GM21786 (cell line): Measurements from ENCODE around the gene GABRG3.

ENCODE experiments used
- ATAC-seq: cut with Tn5 transposase; IDR thresholded peaks from one replicate; pipeline ENCODE4 v1.9.1; 2021; ENCODE audit not compliant: unreplicated experiment

Gene GABRG3

DNA sequence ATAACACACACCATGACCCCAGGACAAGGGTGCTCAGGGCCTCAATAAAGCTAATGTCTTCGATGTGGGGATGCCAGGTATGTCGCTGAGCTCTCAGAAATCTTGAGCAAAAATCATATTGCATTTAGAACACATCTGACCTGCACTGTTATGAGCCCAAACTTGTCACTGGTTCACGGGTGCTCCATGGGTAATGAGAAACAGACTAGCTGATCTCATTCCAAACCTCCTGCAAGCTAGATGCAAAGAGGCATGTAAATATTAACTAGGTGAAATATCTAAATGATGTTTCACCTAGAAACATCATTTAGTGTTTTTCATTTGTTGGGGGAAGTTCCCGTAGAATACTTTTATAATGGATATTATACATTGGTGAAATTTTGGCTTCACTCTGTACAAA lies 578.8 kb downstream of the GABRG3 start:
- ATAC-seq, result no peak

DNA sequence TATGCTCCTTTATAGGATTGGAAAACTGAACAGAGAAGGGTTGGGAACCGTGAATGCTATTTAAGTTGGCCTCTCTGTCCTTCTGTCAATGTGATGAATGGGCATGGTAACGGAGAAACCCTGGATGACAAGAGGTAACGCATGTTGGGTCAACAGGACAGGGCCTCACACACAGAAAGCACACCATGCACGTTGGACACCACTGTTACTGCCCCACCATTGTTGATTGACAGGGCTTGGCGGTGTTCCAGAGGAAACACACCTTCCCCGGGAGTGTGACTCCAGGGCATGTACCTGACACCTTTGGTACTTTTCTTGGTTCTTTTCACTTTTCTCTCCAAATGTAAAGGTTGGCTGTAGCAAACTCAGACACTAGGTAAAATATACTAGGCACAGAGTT lies 579.7 kb downstream of the GABRG3 start:
- ATAC-seq, result no peak

DNA sequence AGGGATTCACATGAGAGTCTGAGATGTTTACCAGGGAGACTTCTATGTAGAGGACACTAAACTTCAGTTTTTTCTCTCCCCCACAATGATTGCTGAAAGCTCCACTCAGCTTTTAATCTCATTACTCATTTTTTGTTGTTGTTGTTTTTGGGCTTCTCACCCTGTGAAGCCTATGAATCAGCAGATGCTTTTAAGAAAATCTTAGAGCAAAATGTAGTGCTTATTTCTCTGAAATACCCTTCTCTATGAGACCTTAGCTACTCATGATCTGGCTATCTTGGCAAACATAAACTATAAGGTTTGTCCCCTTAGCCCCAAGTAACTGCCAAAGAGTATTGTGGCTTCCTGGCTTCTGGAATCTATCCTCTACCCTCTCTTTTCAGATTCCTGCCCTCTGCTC lies 590.8 kb downstream of the GABRG3 start:
- no peak for ATAC-seq

DNA sequence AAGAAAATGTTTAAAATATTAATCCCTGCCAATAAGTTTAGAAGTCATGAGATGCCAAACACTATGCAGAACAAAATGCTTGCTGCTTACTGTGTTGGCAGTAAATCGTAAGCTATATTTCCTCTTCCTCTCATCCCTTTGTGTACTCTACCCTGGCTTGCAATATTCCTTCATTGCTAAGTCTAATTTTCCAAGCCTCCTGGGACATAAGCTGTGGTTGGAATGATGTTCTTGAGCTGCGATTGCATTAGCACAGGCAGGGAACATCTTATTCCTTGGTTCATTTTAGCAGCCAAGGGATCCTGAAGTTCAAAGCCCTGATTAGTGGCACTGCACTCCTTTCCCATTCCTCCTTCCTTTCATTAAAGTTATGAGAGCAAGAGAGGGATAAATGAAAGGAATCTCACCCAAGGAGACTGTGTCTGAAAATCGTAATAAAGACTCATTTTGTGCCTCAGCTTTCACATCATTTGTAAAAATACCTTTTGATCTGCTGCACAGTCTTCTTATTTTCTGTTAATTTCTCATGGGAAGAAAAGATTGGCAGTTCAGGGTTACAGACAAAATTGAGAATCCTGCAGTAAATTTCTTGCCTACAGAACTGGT lies 592.9 kb downstream of the GABRG3 start:
- no peak for ATAC-seq

DNA sequence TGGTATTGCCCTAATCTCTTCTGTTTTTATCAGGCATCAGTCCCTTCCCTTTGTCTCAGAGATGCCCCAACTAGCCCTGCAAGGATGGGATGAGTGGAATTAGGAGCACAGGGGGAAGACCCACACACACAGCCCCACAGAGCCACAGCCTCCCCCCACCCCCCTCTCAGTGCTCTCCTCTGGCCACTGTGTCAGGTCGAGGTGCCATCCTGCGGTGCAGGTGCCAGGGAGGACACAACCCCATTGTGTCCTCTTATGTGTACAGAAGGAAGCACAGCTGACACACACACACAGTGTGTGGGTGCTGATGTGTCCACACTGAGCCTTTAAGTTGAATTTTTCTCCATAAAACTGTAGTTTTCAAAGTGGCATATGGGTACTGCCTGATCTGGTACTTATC lies 593.7 kb downstream of the GABRG3 start:
- no peak for ATAC-seq

DNA sequence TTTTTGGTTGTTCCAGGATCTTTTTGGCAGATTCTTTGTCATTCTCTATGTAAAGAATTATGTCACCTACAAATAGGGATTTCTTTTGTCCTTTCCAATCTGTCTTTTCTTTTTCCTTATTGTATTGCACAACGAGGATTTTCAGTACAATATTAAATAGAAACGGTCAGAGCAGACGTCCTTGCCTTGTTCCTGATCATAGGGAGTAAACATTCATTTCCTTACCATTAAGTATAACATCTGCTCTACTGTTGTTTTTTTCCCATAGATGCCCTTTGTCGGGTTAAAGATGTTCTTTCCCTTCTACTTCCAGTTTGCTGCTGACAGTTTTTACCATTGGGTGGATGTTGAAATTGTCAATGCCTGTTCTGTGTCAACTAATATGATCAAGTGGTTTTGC lies 599.8 kb downstream of the GABRG3 start:
- ATAC-seq, result no peak

DNA sequence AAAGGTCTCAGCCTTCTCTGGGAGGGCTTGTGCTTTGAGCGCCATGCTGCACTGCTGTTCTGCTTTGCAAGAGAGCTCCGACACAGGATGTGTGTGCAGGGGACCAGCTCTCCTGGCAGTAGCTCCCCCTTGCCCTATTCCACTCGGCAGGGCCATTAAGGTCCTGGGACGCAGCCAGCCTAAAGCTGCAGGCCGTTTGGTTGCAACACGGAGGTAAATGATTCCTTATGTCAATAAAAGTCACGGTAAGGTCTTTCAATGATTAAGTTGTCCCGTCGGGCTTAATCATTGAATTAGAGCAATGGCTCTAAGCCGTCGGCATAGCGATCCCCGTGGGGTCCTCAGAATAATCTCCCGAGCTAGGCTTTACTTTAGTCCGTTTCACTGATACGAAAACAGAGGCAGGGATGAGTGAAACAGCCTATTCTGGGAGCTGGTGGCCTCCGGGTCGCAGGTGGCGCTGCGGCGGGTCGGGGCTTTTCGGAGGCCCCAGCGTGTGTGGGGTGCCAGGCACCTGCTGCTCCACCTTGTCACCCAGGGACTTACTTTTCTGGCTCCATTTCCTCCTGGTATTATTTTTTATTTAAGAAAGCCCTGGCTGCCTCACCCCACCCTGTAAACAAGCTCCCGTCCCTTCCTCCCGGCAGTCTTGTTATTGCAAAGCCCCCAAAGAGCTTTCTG lies 603.0 kb downstream of the GABRG3 start:
- ATAC-seq, result no peak

DNA sequence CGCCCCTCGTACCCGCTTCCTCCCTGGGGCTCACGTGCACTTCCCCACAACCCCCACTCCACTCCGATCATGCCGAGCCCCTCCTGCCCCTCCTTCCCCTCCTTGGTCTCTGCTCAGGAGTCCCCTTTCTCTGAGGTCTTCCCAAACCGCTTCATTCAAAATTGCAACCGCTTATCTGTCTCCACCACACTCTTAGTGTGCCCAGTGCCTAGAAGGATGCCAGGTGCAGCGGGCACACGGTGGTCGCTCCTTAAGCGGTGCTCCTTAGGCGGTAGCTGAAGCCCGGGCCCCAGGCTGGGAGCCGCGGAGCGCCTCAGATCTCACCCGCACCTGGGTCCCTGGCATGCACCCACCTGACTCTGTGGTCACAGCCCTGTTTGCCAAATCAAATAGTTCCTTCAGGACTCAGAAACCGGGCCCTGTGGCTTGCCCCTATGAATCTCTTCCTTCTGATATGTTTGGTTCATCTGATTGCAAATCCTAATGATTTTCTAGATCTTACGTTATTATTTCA lies 603.6 kb downstream of the GABRG3 start:
- ATAC-seq, result no peak

DNA sequence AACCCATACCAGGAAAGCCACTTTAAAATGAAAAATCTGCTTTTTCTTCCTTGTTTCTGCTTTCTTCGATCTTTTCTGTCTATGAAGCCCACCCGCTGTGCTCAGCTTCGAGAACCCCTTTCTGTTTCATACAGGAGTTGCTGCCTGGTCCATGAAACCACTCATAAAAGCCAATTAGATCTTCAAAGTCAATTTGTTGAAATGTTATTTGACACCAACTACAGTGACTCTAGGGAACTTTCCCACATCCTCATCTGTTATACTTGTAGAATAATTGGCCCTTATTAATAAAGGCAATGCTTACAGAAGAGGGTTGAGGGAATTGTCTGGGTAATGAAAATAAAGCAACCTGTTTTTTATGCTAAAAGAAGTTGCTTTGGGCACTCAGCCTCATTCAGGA lies 604.5 kb downstream of the GABRG3 start:
- ATAC-seq, result no peak

DNA sequence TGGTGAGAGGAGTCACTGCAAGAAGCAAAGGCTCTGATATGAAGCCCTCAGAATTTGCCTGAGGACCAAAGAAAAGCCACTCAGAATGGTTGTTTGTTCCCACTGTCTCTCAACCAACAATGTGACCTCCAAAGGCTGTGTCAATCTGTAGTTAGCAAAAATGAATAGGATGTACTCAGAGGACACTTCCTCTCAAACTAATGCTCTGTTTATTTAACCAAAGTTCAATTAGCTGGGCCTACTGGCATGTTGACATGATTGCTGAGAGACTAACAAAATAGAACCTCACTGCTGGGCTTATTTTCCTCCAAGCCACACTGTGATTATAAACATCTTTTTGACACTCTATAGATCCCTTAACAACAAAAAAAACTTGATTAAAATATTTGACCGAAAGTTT lies 605.6 kb downstream of the GABRG3 start:
- ATAC-seq, result no peak

DNA sequence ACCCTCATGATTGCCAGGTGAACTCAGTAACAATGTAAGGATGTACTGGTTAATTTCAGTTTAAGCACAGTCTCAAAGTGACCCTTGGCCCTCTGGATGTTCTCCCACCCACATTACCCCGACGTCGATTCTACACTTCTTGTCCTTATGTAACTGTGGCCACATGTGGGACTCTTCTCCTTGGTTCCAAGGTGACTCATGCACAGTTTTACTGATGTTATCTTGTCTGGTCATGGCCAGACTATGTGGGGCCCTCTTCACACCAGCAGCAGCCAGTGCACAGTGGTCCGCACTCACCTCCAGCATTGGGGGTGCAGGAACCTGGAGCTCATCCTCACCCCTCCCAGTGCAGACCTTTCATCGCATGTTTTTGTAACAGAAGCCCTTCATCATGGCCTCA lies 608.8 kb downstream of the GABRG3 start:
- no peak for ATAC-seq

DNA sequence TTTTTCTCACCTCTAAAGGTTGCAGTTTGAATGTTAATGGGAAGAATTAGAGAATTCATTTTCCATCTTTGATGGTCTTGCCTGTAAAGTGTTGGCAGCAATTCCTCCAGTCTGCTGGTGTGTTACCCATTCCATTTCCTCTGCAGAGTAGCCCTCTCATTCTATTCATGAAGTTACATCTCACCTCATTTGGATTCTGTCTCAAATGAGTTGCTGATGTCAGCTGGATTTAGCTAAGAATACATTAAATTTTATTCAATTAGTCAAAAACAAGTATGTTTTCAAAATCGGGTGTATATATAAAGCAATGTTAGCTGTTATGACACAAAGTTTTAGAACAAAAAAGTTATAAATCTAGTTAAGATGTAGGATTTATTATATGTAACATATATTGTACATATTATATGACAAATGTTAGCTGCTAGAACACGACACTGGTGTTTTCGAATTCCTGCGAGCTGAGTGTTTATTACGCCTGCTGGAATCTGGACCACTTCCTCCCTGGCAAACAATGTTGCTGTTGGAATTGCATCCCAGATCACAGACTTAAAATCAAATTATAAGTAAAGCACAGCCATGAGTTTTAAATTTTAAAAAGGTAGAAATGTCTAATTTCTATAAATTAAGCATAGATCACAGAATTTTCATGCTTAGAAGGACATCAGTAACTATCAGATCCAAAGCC lies 611.9 kb downstream of the GABRG3 start:
- no peak for ATAC-seq

DNA sequence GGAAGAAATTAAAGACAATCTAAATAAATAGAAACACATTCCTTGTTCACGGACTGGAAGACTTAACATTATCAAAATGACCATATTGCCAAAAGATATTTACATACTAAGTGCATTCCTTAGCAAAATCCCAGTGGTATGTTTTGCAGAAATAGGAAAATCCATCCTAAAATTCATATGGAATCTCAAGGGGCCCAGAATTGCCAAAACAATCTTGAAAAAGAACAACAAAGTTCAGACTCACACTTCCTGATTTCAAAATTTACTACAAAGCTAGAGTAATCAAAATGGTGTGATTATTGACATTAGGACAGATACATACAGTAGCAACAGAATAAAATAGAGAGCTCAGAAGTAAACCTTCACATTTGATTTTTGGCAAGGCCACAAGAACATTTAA lies 612.7 kb downstream of the GABRG3 start:
- ATAC-seq, result no peak

DNA sequence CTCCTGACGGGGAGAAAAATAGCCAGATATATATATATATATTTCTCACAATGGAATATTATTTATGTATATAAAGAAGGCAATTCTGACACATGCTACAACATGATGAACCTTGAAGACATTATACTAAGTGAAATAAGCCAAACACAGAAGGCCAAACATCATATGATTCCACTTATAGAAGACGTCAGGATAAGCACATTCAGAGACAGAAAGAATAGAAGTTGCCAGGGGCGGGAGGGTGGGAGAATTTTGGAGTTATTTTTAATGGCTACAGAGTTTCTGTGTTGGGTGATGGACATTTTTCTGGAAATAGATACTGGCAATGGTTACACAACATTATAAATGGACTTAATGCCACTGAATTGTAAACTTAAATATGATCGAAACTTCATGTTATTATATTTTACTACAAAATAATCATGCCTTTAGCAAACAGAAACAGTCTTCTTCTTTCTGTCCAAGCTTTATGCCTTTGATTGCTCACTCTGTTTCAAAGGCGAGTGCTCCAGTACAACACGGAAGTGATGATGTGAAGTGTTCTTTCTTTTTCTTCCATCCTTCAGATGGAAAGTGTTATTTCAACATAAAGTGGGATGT lies 614.2 kb downstream of the GABRG3 start:
- no peak for ATAC-seq

DNA sequence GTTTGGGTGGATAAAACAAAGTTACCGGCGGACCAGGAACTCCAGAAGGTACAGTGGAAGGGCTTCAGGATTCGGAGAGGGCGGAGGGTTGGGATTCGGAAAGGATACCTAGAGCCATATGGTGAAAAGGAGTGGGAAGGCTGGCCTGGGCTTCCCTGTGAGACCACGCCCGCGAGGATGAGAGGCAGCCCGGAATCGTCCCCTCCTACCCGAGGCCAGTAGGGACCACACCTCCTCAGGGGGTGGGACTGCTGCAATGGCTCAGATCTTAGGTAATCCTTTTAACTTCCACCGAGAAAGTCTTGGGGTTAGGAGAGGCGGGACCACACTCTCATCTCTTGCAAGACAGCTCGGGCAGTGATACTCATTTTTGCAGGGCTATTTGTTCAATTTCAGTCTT lies 616.8 kb downstream of the GABRG3 start:
- ATAC-seq, result no peak

DNA sequence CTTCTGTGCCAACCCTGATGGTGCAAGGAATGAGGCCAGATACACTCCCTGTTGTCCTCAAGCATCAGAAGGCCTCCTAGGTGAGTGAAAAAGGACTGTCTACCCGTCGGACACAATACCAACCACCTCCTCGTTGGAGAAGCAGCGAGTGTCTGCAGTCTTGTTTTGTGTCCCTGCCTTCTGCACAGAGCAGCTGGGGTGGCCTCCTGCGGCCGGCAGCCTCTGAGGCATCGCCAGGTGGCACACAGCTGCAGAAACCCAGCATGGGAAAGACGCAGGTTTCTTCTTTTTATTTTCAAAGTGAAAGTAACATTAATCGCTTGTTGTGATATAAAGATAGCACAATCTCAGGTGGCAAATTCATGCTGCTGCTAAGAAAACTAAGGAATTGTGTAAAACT lies 618.3 kb downstream of the GABRG3 start:
- no peak for ATAC-seq

DNA sequence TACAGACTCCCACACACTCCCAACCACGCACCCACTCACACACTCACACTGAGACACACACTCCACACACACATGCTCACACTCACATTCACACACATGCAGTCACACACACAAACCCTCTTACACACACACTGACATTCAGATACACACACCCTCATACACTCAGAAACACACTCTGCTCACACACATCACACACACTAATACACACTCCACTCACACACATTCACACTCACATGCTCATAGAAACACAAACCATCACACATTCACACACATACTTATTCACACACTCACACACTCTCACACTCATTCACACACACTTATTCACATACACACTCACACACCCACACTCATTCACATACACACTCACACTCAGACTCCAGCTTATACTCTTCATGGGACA lies 618.8 kb downstream of the GABRG3 start:
- ATAC-seq, result no peak
